Esophagus squamous epithelium (tissue), 4 donors: Measurements from ENCODE around the gene PHACTR3.

Source experiments
- POLR2A ChIP-seq, 4 donors: fragments of 450-650 bp; IDR thresholded peaks; one replicate each; pipeline ENCODE4 v1.6.1; 2017; ENCODE audit warnings: antibody characterized with exemption in 4 of 4, mild to moderate bottlenecking in 4 of 4, moderate library complexity in 3 of 4
- TF ChIP-seq, protein P1 (sequence below), 6 experiments: fragments of 450-650 bp in 4 of 6; fragments of 200-600 bp in 2 of 6; sonication (generic) in 2 of 6; IDR thresholded peaks; one replicate each; pipeline ENCODE4 v1.5.1; 2016 to 2019; ENCODE audit warnings: antibody characterized with exemption in 6 of 6, mild to moderate bottlenecking in 4 of 6, moderate library complexity in 4 of 6

DNA sequence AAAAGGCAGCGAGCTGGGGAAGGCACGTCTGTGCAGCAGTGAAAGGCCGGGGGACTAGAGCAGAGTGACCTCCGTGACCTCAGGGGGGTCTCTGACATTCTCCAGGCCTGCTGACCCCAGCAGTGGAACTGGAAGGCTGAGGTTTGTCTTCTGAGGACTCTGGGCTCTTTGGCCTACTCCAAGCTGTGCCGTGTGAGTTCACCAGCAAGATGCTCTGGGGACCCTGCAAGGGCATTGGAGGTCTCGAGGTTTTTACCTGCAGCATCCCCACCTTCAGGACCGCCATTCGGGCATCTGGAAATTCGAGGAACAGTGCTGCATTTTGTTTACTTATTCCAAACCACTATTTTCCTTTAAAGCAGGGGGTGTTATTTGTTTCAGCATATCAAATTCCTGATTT, 140.9 kb downstream of the PHACTR3 start:
- TF ChIP-seq, protein P1, sequence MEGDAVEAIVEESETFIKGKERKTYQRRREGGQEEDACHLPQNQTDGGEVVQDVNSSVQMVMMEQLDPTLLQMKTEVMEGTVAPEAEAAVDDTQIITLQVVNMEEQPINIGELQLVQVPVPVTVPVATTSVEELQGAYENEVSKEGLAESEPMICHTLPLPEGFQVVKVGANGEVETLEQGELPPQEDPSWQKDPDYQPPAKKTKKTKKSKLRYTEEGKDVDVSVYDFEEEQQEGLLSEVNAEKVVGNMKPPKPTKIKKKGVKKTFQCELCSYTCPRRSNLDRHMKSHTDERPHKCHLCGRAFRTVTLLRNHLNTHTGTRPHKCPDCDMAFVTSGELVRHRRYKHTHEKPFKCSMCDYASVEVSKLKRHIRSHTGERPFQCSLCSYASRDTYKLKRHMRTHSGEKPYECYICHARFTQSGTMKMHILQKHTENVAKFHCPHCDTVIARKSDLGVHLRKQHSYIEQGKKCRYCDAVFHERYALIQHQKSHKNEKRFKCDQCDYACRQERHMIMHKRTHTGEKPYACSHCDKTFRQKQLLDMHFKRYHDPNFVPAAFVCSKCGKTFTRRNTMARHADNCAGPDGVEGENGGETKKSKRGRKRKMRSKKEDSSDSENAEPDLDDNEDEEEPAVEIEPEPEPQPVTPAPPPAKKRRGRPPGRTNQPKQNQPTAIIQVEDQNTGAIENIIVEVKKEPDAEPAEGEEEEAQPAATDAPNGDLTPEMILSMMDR (IDR thresholded peaks at IDR 0.05) = no peak
- TF ChIP-seq POLR2A (IDR thresholded peaks at IDR 0.05) = no peak
